GM12873 (cell line): Measurements from ENCODE around the gene DCP2.

Experiments
- CTCF ChIP-seq: IDR thresholded peaks from 2 replicates; pipeline ENCODE4 v1.5.1; 2012; ENCODE audit warnings: low read depth, mild to moderate bottlenecking, moderate library complexity, low read length, control low read depth; ENCODE audit not compliant: insufficient read depth; ENCODE audit errors: missing control alignments

Gene DCP2

GRCh38 chr5:112979723-112980122 is 3.1 kb downstream of the DCP2 start:
- no peak for TF ChIP-seq CTCF

GRCh38 chr5:112983363-112983762 is 6.8 kb downstream of the DCP2 start:
- no peak for TF ChIP-seq CTCF

GRCh38 chr5:112986224-112986623 is 9.6 kb downstream of the DCP2 start:
- TF ChIP-seq CTCF, result no peak

GRCh38 chr5:112995764-112996618 is 19.4 kb downstream of the DCP2 start:
- TF ChIP-seq CTCF, result peak; percentile 84

- no peak for TF ChIP-seq CTCF
These were observed 20.3 kb downstream of the DCP2 start for GRCh38 chr5:112996830-112997374.

- TF ChIP-seq CTCF, result no peak
These were observed 21.7 kb downstream of the DCP2 start for GRCh38 chr5:112998296-112998695.

GRCh38 chr5:113000466-113000865 is 23.9 kb downstream of the DCP2 start:
- TF ChIP-seq CTCF, result no peak
